ENCODE results near the gene DEFB114.

DEFB114 gene

DNA sequence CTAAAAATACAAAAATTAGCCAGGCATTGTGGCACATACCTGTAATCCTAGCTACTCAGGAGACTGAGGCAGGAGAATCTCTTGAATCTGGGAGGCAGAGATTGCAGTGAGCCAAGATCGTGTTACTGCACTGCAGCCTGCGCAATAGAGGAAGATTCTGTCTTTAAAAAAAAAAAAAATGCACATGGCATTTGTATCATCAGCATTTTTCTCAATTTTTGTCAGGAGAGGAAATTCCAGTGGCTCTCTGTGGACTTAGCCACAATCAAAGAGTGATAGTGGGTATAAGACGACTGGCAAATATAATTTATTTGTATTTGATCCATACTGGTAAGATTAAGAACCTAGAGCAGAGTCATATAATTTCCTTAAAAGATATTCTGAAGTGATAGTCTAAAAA, 28.6 kb downstream of the DEFB114 start:
- no peak for DNase-seq

DNA sequence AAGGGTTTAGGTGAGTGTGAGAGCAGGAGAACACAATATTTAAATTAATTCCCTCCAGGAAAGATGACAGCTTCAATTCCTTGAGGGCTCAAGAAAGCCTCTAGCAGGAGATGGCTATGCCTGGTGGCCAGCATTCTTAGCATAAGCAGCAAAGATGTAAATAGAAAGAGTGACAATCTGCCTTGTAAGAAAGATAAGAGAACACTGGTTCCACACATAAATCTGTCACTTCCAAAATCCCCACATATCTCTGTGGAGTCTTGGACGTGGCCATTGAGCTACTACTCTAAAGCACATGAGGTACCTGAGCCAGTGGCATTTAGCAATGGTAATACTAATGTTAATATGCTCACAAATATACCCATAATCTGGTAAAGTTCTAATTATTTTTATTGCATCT, 29.2 kb downstream of the DEFB114 start:
- no peak for DNase-seq

DNA sequence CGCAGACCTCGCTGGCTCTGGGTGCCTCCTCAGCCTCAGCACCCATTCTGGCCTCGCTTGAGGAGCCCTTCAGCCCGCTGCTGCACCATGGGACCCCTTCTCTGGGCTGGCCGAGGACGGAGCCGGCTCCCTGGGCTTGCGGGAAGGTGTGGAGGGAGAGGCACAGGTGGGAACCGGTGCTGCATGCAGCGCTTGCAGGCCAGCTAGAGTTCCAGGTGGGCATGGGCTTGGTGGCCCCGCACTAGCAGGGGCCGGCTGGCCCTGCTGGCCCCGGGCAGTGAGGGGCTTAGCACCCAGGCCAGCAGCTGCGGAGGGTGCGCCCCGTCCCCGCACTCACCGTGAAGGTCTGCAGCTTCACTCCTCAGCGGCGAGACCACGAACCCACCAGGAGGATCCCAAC, 30.4 kb downstream of the DEFB114 start:
- DNase-seq = no peak

- no peak for DNase-seq
Measured at GRCh38 chr6:49929340-49929739, 34.6 kb downstream of the DEFB114 start.

- DNase-seq = no peak
Measured at GRCh38 chr6:49923826-49924225, 40.1 kb downstream of the DEFB114 start.

- DNase-seq = no peak
Measured at GRCh38 chr6:49919935-49920644, 43.9 kb downstream of the DEFB114 start.

GRCh38 chr6:49919261-49919660, 44.7 kb downstream of the DEFB114 start:
- no peak for DNase-seq

DNA sequence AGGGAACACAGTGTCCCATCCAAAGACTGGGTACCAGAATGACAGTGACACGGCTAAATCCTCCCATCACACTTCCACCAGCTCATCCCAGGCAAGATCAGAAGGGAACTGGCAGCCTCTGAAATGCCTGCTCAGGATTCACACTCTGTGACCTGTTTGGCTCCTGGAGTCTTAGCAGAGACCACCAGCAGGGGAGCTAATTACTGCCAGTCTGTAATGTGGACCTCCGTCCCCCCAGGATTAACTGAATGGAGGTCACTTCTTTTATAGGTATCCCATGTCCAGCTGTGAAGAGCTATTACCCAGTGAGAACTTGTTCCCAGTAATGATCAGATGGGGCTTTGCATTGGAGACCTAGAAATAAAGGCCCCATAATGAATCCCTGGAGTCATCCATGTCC, 45.2 kb downstream of the DEFB114 start:
- no peak for DNase-seq

DNA sequence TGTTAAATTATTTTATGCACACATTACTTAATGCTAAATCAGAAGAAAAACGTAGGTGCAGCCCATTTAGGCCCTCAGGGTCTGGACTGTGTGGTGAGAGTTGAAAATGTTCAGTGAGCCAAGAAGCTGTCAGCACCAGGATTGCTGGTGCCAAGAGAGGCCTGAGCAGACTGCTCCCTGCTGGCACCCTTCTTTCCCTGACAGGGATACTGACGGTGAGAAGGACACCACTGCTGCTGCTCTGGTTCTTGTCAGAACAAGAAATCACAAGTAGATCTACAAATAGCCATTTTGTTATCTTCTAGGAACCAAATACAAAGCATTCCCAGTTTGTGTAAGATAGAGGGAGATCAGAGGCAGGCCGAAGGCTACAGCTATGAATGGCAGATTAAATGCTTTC, 48.9 kb downstream of the DEFB114 start:
- no peak for DNase-seq

DNA sequence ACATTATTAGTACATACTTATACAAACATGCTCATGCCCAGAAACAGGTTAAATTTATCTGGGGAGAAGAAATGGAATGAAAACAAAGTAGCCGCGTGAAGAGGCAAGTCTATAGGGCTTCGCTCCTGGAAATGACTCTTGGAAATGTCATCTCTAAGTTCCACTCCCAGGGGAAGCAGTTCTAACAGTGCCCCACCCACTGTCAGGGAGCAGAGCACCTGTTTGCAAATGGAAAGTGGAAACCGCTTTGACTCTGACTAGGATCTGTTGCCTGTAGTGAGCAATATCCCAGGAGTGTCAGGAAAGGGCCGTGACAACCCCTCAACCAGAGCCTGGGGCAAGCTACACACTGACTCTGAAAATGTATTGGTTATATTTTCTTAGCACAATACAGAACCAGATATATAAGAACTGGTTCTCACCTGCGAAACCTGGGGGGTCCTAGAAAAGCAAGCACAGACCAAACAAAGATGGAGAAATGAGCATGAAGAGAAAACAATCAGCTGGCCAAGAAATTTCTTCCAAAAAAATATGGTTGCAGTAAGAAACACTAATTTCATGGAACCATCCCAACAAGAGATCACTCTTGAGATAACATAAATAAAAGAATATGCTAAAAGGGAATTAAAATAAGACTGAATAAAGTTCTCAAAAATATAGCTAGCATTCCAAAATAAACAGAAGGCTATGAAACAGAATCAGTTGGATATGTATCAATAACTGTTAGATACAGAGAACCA, 50.2 kb downstream of the DEFB114 start:
- no peak for DNase-seq

DNA sequence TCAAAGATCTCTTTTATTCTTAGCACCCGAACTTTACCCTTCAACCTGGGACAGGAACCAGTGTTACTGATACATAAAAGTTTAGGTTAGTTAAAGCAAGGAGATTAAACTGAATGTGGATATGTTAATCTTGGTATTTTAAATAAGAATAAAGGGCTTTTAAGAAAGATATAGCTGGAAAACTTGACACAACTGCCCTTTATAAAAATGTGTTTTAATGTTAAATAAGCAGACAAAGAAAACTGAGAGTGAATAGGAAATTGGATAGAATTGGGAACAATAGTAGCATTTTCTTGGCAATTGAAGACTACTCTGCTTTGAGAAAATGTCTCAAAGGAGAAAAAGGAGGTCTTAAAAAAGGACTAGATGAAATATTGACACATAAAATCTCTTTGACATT, 51.8 kb downstream of the DEFB114 start:
- no peak for DNase-seq

DNA sequence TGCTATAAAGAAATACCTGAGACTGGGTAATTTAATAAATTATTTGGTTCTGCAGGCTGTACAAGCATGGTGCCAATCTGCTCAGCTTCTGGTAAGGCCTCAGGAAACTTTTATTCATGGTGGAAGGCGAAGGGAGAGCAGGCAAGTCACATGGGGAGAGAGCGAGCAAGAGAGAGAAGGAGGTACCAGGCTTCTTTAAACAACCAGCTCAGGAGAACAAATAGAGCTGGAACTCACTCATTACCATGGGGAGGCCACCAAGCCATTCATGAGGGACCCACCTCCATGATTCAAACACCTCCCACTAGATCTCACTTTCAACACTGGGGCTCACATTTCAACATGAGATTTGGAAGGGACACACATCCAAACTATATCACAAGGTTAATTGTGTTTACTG, 52.7 kb downstream of the DEFB114 start:
- DNase-seq = no peak

Measured in T-helper 2 cell (primary cell).